ENCODE data around the gene LRRTM2.

LRRTM2 gene

GRCh38 chr5:138900281-138900965 is 25.3 kb upstream of the LRRTM2 start:
- TF ChIP-seq POLR2A (IDR thresholded peaks at IDR 0.05; ENCODE audit: low read depth, low read length): no peak
- FAIRE-seq (peak; percentile 77), DNase-seq (ENCODE audit: insufficient read length, low spot score) (peak; percentile 35)

GRCh38 chr5:138898742-138899141 is 23.6 kb upstream of the LRRTM2 start:
- TF ChIP-seq POLR2A (IDR thresholded peaks at IDR 0.05; ENCODE audit: low read depth, low read length): no peak
- FAIRE-seq (no peak), DNase-seq (ENCODE audit: insufficient read length, low spot score) (no peak)

GRCh38 chr5:138898299-138898698 is 23.2 kb upstream of the LRRTM2 start:
- DNase-seq (ENCODE audit: insufficient read length, low spot score) (no peak), FAIRE-seq (no peak)
- TF ChIP-seq POLR2A (IDR thresholded peaks at IDR 0.05; ENCODE audit: low read depth, low read length): no peak

- FAIRE-seq: no peak
Measured at GRCh38 chr5:138895918-138896317, 20.8 kb upstream of the LRRTM2 start.

GRCh38 chr5:138890644-138891043 is 15.5 kb upstream of the LRRTM2 start:
- DNase-seq (ENCODE audit: insufficient read length, low spot score) (no peak), FAIRE-seq (no peak)
- no peak for TF ChIP-seq POLR2A (IDR thresholded peaks at IDR 0.05; ENCODE audit: low read depth, low read length)

More at GRCh38 chr5:138895918-138896317, 20.8 kb upstream of the LRRTM2 start:
- no peak for TF ChIP-seq POLR2A (IDR thresholded peaks at IDR 0.05; ENCODE audit: low read depth, low read length)
- DNase-seq (ENCODE audit: insufficient read length, low spot score): no peak

- FAIRE-seq (no peak), DNase-seq (ENCODE audit: insufficient read length, low spot score) (no peak)
- TF ChIP-seq POLR2A (IDR thresholded peaks at IDR 0.05; ENCODE audit: low read depth, low read length): no peak
Measured at GRCh38 chr5:138889994-138890393, 14.9 kb upstream of the LRRTM2 start.

- DNase-seq (ENCODE audit: insufficient read length, low spot score) (no peak), FAIRE-seq (no peak)
- TF ChIP-seq POLR2A (IDR thresholded peaks at IDR 0.05; ENCODE audit: low read depth, low read length): no peak
Measured at GRCh38 chr5:138884554-138884953, 9.4 kb upstream of the LRRTM2 start.

GRCh38 chr5:138884094-138884493 is 9.0 kb upstream of the LRRTM2 start:
- FAIRE-seq: no peak
- TF ChIP-seq POLR2A (IDR thresholded peaks at IDR 0.05; ENCODE audit: low read depth, low read length): no peak
- no peak for DNase-seq (ENCODE audit: insufficient read length, low spot score)

- TF ChIP-seq POLR2A (IDR thresholded peaks at IDR 0.05; ENCODE audit: low read depth, low read length): no peak
- DNase-seq (ENCODE audit: insufficient read length, low spot score) (no peak), FAIRE-seq (no peak)
Measured at GRCh38 chr5:138883211-138883610, 8.1 kb upstream of the LRRTM2 start.

- FAIRE-seq: no peak
- DNase-seq (ENCODE audit: insufficient read length, low spot score): no peak
- no peak for TF ChIP-seq POLR2A (IDR thresholded peaks at IDR 0.05; ENCODE audit: low read depth, low read length)
Measured at GRCh38 chr5:138878437-138879235, 3.5 kb upstream of the LRRTM2 start.

GRCh38 chr5:138876811-138877210 is 1.7 kb upstream of the LRRTM2 start:
- DNase-seq (ENCODE audit: insufficient read length, low spot score) (no peak), FAIRE-seq (no peak)
- no peak for TF ChIP-seq POLR2A (IDR thresholded peaks at IDR 0.05; ENCODE audit: low read depth, low read length)

GRCh38 chr5:138875946-138876345 is 811 bp upstream of the LRRTM2 start:
- TF ChIP-seq POLR2A (IDR thresholded peaks at IDR 0.05; ENCODE audit: low read depth, low read length): no peak
- FAIRE-seq: no peak

GRCh38 chr5:138875552-138875875 is 379 bp upstream of the LRRTM2 start:
- no peak for TF ChIP-seq POLR2A (IDR thresholded peaks at IDR 0.05; ENCODE audit: low read depth, low read length)
- FAIRE-seq (no peak), DNase-seq (ENCODE audit: insufficient read length, low spot score) (no peak)

More at GRCh38 chr5:138875946-138876345, 811 bp upstream of the LRRTM2 start:
- DNase-seq (ENCODE audit: insufficient read length, low spot score): no peak

- TF ChIP-seq POLR2A (IDR thresholded peaks at IDR 0.05; ENCODE audit: low read depth, low read length): no peak
- no peak for DNase-seq (ENCODE audit: insufficient read length, low spot score)
- no peak for FAIRE-seq
Measured at GRCh38 chr5:138874241-138874640, 894 bp downstream of the LRRTM2 start.

Data from H54 (cell line).